NCI-H1092 (cell line): ENCODE data around the gene SUMO2.
"Not testable (repeated sequence)": the region's sequence is repeated elsewhere in the genome, so short reads cannot be mapped to it uniquely, and the experiment has no call there.

Experiments
- DNase-seq: peaks from one replicate; lab custom pipeline; 2025; lab: John Stamatoyannopoulos, UW

Gene SUMO2

DNA sequence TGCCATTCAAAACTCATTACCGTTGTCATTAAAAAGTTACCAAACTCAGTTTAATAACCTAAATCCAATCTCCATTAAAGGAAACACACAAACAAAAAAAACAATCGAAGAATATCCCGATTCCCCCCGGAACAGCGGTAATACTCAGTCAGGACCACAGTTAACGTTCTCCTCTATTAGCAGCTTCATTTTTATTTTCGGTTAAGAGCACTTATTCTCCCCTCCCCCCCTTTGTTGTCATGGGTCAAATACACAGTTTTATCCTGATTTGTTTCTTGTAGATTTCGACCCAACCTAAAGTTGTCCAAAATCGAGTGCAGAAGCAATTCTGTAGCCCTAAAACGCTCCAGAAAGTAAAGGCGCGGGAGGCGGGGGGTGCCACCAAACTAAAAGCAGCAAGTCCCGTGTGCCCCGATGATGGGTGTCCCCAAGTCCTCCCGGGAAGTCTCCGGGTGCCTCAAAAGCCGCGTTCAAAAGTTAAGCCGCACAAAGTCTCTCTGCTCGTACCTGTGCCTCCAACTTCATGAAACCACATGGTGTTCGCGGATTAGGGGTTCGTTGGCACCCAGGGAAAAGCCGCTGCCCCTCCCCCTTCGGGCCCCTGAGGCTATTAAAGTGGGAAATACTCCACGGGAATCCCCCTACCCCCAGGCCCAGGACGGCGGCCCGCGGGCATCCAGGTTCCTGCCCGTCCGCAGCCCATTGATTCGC lies 996 bp downstream of the SUMO2 start:
- no peak for DNase-seq

DNA sequence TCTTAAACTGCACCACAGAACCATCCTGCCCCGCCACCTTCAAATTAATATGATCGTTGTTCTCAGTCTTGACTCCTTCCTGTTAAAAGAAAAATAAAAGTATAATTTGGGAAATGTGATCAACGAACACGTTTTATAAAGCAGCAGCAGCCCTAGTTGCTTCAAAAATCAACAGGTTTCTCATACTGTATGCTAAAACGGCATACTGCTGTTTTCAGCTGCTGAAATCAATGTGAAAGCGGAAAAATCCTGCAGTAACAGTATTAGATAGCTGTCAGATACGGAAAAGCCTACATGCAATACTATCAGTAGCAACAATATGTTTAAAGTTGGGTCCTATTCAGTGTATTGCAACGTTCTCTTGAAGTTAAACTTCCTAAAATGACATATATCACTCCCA lies 1.6 kb downstream of the SUMO2 start:
- DNase-seq: no peak

DNA sequence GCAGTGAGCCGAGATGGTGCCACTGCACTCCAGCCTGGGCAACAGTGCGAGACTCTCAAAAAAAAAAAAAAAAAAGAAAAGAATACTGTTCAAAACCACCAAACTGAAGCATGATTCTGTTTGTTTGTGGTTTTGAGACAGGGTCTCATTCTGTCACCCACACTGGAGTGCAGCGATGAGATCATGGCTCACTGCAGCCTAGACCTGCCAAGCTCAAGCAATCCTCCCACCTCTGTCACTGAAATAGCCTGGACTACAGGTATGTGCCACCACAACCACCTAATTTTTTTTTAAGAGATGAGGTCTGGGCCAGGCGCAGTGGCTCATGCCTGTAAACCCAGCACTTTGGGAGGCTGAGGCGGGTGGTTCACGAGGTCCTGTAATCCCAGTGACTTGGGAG lies 4.3 kb downstream of the SUMO2 start:
- DNase-seq: no peak

DNA sequence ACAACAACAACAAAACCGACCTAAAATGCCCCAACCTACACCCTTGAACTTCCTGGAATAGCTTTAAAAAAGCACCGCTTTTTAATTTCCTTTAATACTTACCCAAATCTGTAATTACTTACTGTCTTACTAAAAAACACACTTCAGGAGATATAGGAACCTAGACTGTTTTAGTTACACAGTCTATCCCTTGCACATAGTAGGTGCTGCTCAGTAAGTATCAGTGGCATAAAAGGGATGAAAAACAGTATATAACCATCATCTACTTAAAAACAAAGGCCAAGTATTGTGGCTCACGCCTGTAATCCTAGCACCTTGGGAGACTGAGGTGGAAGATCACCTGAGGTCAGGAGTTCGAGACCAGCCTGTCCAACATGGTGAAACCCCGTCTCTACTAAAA lies 6.1 kb downstream of the SUMO2 start:
- no peak for DNase-seq

DNA sequence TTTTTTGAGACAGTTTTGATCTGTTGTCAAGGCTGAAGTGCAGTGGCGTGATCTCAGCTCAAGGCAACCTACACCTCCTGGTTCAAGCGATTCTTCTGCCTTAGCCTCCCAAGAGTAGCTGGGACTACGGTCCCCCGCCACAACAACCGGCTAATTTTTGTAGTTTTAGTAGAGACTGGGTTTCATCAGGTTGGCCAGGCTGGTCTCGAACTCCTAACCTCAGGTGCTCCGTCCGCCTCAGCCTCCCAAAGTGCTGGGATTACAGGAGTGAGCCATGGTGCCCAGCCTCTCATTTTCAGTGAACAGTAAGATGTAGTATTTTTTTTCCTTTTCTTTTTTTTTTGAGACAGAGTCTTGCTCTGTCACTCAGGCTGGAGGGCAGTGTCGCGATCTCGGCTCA lies 7.8 kb downstream of the SUMO2 start:
- no peak for DNase-seq

DNA sequence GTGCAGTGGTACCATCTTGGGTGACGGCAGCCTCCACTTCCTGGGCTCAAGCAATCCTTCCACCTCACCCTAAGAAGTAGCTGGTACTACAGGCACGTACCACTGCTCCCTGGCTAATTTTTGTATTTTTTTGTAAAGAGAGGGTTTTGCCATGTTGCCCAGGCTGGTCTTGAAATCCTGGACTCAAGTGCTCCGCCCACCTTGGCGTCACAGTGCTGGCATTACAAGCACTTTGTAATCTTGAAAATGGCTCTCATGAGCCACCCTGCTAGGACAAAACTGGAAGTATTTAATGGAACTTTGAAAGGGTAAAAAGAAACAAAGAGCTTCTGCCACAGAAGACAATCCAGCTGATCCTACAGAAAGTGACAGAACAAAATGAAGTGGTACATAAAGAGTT lies 9.2 kb downstream of the SUMO2 start:
- DNase-seq: no peak

DNA sequence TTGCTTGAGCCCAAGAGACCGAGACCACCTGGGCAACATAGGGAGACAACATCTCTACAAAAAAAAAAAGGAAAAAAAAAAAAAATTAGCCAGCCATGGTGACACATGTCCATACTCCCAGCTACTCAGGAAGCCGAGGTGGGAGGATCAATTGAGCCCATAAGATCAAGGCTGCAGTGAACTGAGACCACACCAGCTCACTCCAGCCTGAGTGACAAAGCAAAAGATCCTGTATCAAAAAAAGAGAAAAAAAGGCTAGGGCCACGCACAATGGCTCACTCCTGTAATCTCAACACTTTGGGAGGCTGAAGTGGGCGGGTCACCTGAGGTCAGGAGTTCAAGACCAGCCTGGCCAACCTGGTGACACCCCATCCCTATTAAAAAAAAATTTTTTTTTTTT lies 13.8 kb downstream of the SUMO2 start:
- DNase-seq: no peak

DNA sequence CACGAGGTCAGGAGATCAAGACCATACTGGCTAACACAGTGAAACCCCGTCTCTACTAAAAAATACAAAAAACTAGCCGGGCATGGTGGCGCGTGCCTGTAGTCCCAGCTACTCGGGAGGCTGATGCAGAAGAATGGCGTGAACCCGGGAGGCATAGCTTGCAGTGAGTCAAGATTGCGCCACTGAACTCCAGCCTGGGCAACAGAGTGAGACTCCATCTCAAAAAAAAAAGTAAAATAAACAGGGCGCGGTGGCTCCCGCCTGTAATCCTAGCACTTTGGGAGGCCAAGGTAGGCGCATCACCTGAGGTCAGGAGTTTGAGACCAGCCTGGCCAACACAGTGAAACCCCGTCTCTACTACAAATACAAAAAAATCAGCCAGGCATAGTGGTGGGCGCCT lies 18.2 kb downstream of the SUMO2 start:
- DNase-seq: not testable (repeated sequence)

DNA sequence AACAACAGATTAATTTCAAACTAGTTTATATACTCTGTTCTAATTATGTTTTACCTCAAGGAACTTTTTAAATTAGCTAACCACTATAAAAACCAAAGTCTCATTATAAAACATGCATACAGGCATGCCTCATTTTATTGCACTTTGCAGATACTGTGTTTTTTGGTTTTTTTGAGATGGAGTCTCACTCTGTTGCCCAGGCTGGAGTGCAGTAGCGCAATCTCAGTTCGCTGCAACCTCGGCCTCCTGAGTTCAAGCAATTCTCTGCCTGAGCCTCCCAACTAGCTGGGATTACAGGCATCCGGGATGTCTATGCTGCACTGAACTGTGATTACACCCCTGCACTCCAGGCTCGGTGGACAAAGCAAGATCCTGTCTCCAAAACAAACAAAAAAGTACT lies 19.7 kb downstream of the SUMO2 start:
- no peak for DNase-seq

DNA sequence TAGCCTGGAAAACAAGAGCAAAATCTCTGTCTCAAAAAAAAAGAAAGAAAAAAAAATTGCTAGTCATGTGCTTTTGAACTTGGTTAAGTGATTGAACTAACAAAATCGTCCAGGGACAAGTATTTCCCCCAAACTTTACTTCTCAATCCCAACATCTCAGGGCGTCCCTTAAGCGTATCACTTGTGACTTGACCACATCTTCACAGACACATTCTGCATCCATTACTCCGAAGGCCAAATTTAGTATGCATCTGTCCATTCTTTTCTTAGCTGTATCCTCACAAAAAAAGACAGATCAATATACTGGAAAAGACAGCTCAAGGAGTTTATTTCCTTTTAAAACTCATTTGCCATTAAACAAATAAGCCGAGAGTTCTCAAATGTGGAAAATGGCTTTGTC lies 22.5 kb downstream of the SUMO2 start:
- no peak for DNase-seq

DNA sequence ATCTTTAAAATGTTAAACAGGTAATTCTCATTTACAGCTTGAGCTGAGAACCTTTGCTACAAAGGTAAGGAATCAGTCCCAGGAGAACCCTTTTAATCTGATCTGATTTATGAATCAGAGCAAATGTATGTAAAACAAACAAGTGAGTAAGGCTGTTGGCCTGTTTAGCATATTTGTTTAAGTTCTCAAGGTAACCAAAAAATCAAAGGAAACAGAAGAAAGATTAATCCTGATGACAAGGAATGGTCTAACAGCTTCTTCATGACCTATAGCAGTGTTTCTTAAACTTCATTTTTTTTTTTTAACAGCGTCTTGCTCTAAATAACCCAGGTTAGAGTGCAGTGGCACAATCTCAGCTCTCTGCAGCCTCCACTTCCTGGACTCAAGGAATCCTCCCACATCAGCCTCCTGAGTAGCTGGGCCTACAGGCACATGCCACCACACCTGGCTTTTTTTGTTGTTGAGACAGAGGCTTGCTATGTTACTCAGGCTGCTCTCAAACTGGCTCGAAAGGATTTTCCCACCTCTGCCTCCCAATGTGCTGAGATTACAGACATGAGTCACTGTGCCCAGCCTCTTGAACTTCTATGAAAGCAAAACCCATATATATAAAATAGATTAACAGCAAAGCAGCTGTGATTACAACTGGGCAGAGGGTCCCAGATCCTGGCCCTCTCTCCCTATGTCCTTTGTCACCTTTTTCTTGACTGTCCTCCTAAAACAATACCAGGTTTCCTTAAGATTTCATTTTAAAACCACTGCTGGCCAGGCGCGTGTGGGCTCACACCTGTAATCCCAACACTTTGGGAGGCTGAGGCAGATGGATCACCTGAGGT lies 23.3 kb downstream of the SUMO2 start:
- DNase-seq: no peak

DNA sequence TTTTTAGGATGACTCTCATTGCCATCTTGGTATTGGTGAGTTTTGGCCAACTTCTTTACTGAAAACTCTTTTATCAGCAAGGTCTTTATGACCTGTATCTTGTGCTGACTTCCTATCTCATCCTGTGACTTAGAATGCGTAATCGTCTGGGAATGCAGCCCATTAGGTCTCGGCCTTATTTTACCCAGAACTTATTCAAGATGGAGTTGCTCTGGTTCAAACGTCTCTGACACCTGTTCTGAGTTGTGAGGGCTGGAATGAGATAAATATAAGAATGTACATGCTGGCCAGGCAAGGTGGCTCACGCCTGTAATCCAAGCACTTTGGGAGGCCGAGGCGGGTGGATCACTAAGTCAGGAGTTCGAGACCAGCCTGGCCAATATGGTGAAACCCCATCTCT lies 24.3 kb downstream of the SUMO2 start:
- not testable (repeated sequence) for DNase-seq

DNA sequence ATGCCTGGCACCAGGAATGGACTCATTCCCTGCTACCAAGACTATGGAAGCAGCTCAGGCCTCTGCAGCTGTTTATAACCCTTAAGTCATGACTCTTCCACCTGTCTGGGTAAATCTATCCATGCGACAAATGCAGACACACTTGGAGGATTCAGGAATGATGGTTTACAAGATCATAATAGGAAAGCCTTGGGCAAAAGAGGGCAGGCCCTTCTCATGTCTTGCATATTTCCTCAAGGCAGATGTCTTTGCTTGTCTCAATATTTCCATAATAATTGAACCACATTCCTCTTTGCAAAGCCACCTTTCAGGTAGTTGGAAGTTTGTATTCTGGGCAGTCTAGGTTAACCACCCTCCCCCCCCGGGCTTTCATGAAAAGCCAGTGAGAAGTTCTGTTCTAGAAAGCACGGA lies 27.6 kb downstream of the SUMO2 start:
- no peak for DNase-seq

DNA sequence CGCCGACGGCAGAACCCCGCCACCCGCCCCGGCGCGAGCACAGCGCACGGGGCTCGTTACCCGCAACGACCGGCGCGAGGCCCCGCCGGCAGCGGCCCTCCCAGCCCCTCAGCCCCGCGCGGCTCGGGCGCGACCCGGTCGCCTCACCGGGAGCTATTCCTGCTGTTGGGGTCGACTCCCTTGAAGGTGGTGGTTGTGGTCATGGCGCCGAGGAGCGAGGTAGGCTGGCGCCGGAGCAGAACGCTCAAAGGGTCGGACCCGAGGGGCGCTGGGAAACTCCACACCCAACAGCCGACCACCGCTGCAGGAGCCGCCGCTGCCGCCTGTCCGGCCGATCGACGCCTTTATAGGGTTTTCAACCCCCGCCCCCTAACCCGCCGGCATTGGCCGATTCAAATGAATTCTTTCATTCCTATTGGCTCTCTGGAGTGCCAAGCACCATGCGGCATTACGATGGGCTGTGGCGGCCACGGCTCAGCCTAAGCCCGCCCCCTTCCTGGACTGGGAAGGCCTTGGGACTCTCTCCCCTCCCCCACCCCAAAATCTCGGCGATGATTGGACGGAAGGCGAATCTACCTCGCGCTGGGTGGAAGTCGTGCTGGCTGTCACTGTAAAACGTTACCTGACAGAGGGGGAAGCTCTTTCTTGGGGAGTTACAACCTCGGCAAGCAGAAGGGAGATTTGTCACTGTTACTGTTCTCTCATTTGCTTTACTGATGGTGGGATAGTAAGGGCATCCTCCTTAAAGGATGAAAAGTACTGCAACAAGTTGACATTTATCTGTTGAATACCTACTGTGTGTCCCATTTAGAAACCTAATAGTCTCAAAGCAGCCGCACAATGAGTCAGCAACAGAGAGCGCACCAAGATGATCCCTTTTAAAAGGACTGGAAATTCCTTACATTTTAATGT lies 28.3 kb downstream of the SUMO2 start, which contains the start of gene JPT1:
Gene JPT1, minus strand, starts transcription at position 318 of the 912 bp plus-strand sequence. Its CDS starts 115 bp downstream, at position 203.
- peak; percentile 98 for DNase-seq

DNA sequence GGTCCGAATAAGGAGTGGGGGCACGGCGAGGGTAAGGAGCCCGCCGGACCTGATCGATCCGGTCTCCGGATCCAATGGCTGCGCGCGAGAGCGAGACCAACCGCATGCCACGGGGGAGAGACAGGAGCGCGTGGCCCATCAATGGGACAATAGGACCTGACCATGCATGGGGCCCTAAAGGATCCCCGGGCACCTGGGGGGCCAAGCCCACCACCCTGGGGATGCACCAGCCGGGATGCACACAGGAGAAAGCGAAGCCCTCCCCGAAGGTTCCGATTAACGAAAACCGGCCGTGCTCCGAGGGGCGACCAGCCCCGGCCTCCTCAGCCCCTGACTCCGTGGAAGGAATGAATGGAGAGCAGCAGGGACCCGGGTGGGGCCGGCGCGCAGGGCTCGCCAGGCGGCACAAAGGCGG lies 29.0 kb downstream of the SUMO2 start:
- DNase-seq: peak; percentile 12

DNA sequence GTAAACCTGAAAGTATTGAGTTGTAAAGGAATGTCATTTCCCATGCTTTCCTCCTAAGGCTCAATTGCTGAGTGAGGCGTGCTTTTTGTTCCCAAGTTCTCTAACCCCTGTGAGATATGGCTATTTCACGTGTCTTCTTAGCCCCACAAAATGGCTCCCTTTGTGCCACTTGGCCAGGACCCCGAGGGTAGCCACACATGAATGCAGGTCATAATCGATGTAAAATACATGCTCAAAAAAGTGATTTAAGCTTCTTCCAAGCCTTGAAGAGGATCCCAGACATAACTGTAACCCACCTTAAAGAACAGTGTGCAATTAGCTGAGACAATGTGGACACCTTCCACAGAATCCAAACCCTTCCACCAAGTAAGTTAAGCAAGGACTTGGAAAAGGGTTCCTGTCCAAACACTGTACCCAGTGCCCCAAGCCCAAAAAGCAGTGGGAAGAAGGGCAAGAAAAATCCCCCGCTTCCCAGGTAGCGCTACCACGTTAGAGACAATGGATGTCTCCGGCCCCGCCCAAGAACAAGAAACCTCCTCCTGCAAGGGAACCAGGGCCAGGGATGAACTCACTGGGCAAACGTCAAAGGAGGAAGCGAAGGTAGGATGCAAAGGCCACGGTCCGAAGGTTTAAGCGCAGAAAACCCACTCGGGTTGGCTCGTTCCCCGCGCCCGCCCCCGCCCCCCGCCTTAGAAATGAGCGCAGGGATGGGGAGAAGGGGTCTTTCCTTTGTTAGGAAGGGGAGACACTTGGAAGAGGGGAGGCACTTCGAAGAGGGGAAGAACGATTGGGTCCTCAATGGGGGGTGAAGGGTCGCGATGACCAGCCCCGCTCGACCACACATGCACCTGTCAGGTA lies 29.6 kb downstream of the SUMO2 start:
- peak; percentile 19 for DNase-seq

DNA sequence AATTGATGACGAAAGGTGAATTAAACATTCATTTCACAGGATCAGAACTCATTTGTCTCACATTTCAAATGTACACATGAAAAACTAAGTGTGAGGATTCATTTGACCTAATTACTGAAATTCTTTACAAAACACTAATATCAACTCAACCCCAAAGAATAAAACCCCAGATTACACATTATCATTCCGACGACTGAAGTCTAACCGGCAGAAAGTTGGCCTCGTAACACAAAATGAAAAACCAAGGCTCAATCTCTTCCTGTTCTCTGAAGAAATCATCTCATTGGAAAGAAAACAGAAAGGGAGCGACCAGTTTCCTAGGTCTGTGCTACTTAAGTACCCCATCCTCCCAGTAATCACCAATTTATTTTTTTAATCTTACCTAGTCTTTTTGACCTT lies 30.2 kb downstream of the SUMO2 start:
- DNase-seq: no peak

DNA sequence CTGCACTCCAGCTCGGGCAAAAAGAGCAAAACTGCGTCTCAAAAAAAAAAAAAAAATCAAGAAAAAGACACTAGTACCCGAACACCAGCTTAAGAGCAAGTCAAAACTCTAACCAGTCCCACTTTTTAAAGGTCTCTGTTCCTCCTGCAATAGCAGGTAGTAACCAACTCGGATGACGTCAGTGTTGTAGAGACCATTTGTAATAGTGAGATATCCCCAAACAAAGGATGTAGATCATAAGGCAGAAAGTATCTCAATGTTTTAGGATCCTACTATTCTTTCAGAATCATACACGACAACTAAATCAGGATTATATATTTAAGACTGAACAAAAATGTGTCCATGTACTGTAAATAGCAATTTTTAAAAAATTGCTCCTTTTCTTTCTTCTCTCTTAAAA lies 30.8 kb downstream of the SUMO2 start:
- peak; percentile 10 for DNase-seq

DNA sequence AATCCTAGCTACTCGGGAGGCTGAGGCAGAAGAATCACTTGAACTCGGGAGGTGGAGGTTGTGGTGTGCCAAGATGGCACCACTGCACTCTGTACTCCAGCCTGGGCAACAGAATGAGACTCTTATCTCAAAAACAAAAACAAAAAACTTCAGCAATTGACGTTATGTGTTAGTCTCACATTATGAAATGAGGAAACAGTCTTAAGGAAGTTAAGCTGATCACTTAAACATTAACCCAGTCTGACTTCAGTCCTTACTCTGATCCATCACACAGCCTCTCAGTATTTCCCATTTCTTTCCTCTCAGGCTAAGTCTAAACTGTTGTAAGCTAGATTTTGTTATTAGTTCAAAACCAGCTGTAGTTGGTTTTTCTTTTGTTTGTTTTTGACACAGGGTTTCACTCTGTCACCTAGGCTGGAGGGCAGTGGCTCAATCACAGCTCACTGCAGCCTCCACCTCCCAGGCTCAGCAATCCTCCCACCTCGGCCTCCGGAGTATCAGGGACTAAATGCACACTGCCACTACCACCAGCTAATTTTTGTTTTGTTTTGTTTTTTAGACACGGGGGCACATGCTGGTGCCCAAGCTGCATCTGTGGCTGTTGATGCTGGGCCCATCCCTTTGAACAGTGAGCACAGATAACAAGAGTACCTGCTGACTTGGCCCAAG lies 34.7 kb downstream of the SUMO2 start:
- no peak for DNase-seq

DNA sequence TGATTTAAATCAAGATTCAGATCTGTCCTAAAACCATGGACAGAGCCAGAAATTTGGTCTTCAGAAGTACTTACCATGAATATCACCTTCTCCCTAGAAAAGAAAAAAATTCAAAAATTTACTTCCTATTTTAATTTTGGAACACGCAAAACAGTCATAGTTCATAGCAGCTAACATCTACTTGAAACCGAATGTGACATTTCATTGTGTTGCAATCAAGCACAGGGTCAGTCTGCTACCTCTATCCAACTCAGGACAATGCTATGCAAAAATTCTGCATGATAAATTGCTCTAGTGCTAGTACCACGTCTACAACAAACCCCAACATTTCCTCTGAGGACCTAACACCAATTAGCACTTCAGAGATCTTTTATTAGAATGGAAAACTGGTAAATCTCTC lies 36.2 kb downstream of the SUMO2 start:
- DNase-seq: no peak
